PC-9 (cell line): ENCODE measurements around the gene UBE2R2.

ENCODE experiments used
- EZH2 ChIP-seq: fragments of 200-600 bp; sonication (generic); IDR thresholded peaks from 2 replicates; pipeline ENCODE4 v1.8.0; 2017; ENCODE audit warnings: antibody characterized with exemption, low read depth
- TF ChIP-seq, protein P1 (sequence below): fragments of 200-600 bp; sonication (generic); conservative IDR thresholded peaks from 2 replicates; pipeline ENCODE4 v1.6.1; 2017; ENCODE audit warnings: mixed run types, antibody characterized with exemption, mild to moderate bottlenecking, moderate library complexity

DNA sequence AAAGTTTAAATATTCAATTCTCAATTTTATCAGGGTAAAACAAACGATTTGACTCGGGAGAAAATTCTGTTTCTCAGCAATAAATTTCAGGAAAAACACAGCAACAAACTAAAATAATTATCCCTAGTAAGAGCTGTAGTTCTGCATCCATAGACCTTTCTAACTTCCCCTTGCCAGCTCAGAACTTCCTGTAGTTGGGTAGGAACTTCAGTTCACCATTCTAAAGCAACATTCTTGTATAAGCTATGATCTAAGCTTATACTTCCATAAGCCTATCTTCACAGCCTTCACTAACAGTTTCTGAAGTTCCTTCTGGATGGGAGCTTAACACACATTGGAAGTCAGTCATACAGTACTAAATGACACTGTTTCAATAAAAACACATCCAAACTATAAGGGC is 135.1 kb downstream of the UBE2R2 start:
- TF ChIP-seq, protein P1, sequence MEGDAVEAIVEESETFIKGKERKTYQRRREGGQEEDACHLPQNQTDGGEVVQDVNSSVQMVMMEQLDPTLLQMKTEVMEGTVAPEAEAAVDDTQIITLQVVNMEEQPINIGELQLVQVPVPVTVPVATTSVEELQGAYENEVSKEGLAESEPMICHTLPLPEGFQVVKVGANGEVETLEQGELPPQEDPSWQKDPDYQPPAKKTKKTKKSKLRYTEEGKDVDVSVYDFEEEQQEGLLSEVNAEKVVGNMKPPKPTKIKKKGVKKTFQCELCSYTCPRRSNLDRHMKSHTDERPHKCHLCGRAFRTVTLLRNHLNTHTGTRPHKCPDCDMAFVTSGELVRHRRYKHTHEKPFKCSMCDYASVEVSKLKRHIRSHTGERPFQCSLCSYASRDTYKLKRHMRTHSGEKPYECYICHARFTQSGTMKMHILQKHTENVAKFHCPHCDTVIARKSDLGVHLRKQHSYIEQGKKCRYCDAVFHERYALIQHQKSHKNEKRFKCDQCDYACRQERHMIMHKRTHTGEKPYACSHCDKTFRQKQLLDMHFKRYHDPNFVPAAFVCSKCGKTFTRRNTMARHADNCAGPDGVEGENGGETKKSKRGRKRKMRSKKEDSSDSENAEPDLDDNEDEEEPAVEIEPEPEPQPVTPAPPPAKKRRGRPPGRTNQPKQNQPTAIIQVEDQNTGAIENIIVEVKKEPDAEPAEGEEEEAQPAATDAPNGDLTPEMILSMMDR: no peak
- TF ChIP-seq EZH2: no peak
